ENCODE measurements around the gene TMEM8B.

DNA sequence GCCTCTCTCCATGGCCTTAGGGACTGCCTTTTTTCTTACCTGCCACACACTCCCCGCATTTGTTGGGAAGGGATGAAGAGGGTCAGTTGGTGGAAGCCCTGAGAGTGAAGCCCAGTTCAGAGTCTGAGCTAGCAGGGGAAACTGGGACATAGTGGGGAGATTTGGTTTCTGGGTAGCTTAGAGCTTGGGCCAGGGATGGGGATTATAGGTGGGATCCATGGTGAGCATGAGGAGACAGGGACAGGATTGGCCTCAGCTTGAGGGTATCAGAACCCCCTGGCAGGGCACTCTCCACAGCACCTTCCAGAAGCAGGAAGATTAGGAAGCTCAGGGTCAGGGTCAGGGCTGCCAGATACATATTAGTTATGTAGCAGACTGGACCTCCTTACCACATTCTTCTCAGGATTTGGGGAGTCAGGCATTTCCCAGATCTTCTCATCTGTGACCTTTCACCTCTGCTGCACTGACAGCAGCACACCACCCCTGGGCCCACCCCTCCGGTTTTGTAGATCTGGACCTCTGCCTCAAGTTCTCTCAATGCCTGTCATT, 23.3 kb downstream of the TMEM8B start:
- no peak for TF ChIP-seq POLR2AphosphoS5 (IDR thresholded peaks at IDR 0.05)
- TF ChIP-seq, protein P1, sequence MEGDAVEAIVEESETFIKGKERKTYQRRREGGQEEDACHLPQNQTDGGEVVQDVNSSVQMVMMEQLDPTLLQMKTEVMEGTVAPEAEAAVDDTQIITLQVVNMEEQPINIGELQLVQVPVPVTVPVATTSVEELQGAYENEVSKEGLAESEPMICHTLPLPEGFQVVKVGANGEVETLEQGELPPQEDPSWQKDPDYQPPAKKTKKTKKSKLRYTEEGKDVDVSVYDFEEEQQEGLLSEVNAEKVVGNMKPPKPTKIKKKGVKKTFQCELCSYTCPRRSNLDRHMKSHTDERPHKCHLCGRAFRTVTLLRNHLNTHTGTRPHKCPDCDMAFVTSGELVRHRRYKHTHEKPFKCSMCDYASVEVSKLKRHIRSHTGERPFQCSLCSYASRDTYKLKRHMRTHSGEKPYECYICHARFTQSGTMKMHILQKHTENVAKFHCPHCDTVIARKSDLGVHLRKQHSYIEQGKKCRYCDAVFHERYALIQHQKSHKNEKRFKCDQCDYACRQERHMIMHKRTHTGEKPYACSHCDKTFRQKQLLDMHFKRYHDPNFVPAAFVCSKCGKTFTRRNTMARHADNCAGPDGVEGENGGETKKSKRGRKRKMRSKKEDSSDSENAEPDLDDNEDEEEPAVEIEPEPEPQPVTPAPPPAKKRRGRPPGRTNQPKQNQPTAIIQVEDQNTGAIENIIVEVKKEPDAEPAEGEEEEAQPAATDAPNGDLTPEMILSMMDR (IDR thresholded peaks at IDR 0.05), result no peak

Data from sigmoid colon (tissue), 4 donors.